Germinal center (tissue), 1 donor: ENCODE data around the gene PLXNB3.
"Not testable (repeated sequence)": the region's sequence is repeated elsewhere in the genome, so short reads cannot be mapped to it uniquely, and the experiment has no call there.

Experiments used
- DNase-seq: peaks from one replicate; pipeline ENCODE4 v3.0.0; 2012; ENCODE audit warnings: mixed read lengths, low spot score

The PLXNB3 gene

GRCh38 chrX:153816831-153817690, 53.0 kb downstream of the PLXNB3 start:
- DNase-seq: no peak

DNA sequence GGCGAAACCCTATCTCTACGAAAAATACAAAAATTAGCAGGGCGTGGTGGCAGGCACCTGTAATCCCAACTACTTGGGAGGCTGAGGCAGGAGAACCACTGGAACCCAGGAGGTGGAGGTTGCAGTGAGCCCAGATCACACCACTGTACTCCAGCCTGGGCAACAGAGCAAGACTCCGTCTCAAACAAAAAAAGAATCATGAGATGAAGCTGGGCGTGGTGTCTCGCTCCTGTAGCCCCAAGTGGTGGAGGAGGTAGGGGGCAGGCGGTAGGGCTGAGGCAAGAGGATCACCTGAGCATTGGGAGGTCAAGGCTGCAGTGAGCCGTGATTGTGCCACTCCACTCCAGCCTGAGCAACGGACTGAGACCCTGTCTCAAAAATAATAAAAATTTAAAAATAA, 54.0 kb downstream of the PLXNB3 start:
- not testable (repeated sequence) for DNase-seq

GRCh38 chrX:153818571-153819383, 54.7 kb downstream of the PLXNB3 start:
- peak; percentile 59 for DNase-seq

DNA sequence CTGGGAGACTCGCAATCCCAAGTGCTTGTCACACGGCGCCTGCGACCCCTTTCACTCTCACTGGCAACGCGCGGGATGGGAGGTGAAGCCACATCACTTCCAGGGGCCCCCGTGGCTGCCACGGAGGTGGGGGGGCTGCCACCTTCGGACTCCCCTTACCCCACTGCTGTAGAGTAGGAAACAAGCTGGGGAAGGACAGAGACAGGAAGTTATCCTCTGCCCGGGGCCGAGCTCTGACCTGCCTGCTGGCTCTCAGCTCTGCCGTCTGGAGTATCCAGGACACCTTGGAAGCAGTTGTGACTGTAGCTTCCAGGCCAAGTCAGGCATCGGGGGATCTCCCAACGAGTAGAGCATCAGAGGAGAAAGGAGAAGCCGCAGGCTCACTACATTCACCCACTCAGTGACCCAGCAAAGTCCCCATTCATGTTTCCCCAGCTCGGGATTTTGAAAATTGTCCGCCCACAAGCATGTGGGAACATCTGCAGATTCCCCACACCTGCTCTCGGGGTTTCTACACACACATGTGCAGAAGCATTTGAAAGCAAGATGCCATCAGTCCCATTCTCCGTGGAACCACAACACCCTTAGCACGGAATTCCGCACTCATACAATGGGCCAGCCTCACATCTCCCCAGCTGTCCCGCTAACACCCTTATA, 55.5 kb downstream of the PLXNB3 start:
- DNase-seq: no peak

GRCh38 chrX:153820601-153821000, 56.6 kb downstream of the PLXNB3 start:
- no peak for DNase-seq

GRCh38 chrX:153821066-153821465, 57.0 kb downstream of the PLXNB3 start:
- no peak for DNase-seq

GRCh38 chrX:153824348-153824747, 60.3 kb downstream of the PLXNB3 start:
- peak; percentile 0 for DNase-seq

DNA sequence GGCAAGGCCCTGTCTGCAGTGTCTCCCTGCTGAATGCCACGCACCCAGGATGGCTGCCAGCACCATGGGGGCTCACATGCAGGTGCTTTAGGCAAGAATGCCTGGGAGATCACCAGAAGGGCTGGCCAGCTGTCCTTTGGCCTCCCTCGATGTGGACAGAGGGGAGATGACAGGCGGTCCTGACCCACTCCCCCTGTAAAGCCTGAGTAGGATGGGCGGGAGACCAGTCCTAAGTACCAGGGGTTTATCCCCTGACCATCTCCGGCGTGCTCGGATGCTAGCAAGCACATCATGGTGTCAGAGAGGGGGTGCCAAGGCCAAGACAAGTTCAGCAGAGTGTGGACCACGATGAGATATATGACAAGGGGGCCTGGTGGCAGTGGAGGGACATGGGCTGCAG, 61.0 kb downstream of the PLXNB3 start:
- DNase-seq: no peak
